HG03432 (cell line): ENCODE measurements around the gene TPRG1L.
"Not testable (repeated sequence)": the region's sequence is repeated elsewhere in the genome, so short reads cannot be mapped to it uniquely, and the experiment has no call there.

Source experiments
- ATAC-seq: cut with Tn5 transposase; IDR thresholded peaks from one replicate; pipeline ENCODE4 v1.9.1; 2021; ENCODE audit warnings: mild to moderate bottlenecking, moderate library complexity; ENCODE audit not compliant: unreplicated experiment

TPRG1L gene

GRCh38 chr1:3624200-3625136 is at the start of gene TPRG1L:
Gene TPRG1L (plus strand): TSS chr1:3625015. CDS start chr1:3625073, 58 bp downstream.
- peak; percentile 94 for ATAC-seq

GRCh38 chr1:3575515-3575914 is 49.3 kb upstream of the TPRG1L start:
- ATAC-seq = not testable (repeated sequence)

GRCh38 chr1:3575993-3576392 is 48.8 kb upstream of the TPRG1L start:
- no peak for ATAC-seq

- ATAC-seq = no peak
Observed at GRCh38 chr1:3577300-3577699, 47.5 kb upstream of the TPRG1L start.

GRCh38 chr1:3577711-3578432 is 46.9 kb upstream of the TPRG1L start:
- no peak for ATAC-seq

- ATAC-seq = no peak
Observed at GRCh38 chr1:3578433-3578805, 46.4 kb upstream of the TPRG1L start.

- no peak for ATAC-seq
Observed at GRCh38 chr1:3578906-3579305, 45.9 kb upstream of the TPRG1L start.

- no peak for ATAC-seq
Observed at GRCh38 chr1:3579626-3580025, 45.2 kb upstream of the TPRG1L start.

GRCh38 chr1:3580231-3580630 is 44.6 kb upstream of the TPRG1L start:
- no peak for ATAC-seq

GRCh38 chr1:3581296-3582036 is 43.3 kb upstream of the TPRG1L start:
- ATAC-seq = no peak

GRCh38 chr1:3583751-3584150 is 41.1 kb upstream of the TPRG1L start:
- ATAC-seq = not testable (repeated sequence)

- ATAC-seq = no peak
Observed at GRCh38 chr1:3584915-3585314, 39.9 kb upstream of the TPRG1L start.

- ATAC-seq = not testable (repeated sequence)
Observed at GRCh38 chr1:3585353-3585868, 39.4 kb upstream of the TPRG1L start.

- no peak for ATAC-seq
Observed at GRCh38 chr1:3585940-3586568, 38.8 kb upstream of the TPRG1L start.

GRCh38 chr1:3586986-3587759 is 37.6 kb upstream of the TPRG1L start:
- no peak for ATAC-seq

GRCh38 chr1:3588395-3588794 is 36.4 kb upstream of the TPRG1L start:
- no peak for ATAC-seq

GRCh38 chr1:3590139-3590763 is 34.6 kb upstream of the TPRG1L start:
- no peak for ATAC-seq

GRCh38 chr1:3590951-3591865 is 33.6 kb upstream of the TPRG1L start:
- ATAC-seq = no peak
